Testis (tissue), 2 donors: ENCODE data around the gene NR5A1.

Experiments
- POLR2A ChIP-seq: fragments of 450-650 bp; IDR thresholded peaks from one replicate; pipeline ENCODE4 v1.6.1; 2017; ENCODE audit warnings: antibody characterized with exemption, mild to moderate bottlenecking, moderate library complexity
- TF ChIP-seq, protein P1 (sequence below), 3 experiments: fragments of 450-650 bp in 2 of 3; fragments of 200-600 bp in 1 of 3; sonication (generic) in 1 of 3; IDR thresholded peaks; one replicate each; pipeline ENCODE4 v1.5.1; 2016 to 2019; ENCODE audit warnings: antibody characterized with exemption in 3 of 3, mild to moderate bottlenecking in 2 of 3, moderate library complexity in 1 of 3

DNA sequence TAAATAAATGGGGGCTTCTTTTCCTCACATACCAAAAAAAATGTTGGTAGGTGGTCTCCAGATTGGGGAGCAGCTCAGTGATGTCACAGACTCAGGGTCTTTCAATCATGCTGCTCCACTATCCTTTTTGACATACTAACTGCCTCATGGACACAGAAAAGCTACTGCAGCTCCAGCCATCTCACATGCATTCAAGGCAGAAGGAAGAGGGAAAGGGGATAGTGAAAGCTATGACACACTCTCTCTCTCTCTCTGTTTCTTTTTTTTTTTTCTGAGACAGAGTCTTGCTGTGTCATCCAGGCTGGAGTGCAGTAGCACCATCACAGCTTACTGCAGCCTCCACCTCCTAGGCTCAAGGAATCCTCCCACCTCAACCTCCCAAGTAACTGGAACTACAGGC is 64.8 kb downstream of the NR5A1 start:
- no peak for TF ChIP-seq POLR2A
- TF ChIP-seq, protein P1, sequence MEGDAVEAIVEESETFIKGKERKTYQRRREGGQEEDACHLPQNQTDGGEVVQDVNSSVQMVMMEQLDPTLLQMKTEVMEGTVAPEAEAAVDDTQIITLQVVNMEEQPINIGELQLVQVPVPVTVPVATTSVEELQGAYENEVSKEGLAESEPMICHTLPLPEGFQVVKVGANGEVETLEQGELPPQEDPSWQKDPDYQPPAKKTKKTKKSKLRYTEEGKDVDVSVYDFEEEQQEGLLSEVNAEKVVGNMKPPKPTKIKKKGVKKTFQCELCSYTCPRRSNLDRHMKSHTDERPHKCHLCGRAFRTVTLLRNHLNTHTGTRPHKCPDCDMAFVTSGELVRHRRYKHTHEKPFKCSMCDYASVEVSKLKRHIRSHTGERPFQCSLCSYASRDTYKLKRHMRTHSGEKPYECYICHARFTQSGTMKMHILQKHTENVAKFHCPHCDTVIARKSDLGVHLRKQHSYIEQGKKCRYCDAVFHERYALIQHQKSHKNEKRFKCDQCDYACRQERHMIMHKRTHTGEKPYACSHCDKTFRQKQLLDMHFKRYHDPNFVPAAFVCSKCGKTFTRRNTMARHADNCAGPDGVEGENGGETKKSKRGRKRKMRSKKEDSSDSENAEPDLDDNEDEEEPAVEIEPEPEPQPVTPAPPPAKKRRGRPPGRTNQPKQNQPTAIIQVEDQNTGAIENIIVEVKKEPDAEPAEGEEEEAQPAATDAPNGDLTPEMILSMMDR (IDR thresholded peaks at IDR 0.05), result no peak
